GM12878 (cell line): Measurements from ENCODE around the gene ADGRL3. TPM values are rescaled to one million over a fixed set of nuclear protein-coding genes. Genes with fewer than 3 reads are reported as not detected.

Experiments used
- ATAC-seq: fragments of 200-7000 bp; cut with Tn5 transposase; 3 replicates; pipeline ENCODE4 v1.9.1; 2020; ENCODE audit warnings: mild to moderate bottlenecking, moderate library complexity
- BruUV-seq: library from RNA; stranded (reverse); fragments of 400-500 nt; replicated peaks from 2 replicates; lab custom pipeline; 2021; lab: Mats Ljungman, UMichigan
- CTCF ChIA-PET: fragments of 300-600 bp; sonication (Branson Sonifier 250); formaldehyde crosslinking; extraction: SDS; loops from one replicate; lab custom pipeline; 2021; ENCODE audit warnings: inconsistent platforms; lab: Yijun Ruan, JAX
- POLR2A ChIA-PET: fragments of 350-600 bp; formaldehyde crosslinking; extraction: SDS; loops from one replicate; lab custom pipeline; 2021; ENCODE audit warnings: inconsistent platforms; lab: Charles Lee
- RAD21 ChIA-PET: fragments of 300-600 bp; sonication (Branson Sonifier 250); formaldehyde crosslinking; loops from one replicate; lab custom pipeline; 2023; ENCODE audit warnings: antibody characterized with exemption; ENCODE audit not compliant: unreplicated experiment; lab: Charles Lee
- SMC1A ChIA-PET: fragments of 300-600 bp; sonication (Branson Sonifier 250); formaldehyde crosslinking; loops from one replicate; lab custom pipeline; 2023; ENCODE audit not compliant: unreplicated experiment, uncharacterized antibody; lab: Charles Lee
- DNase-seq: peaks from one replicate; pipeline ENCODE4 v3.0.0-alpha.2; 2011; ENCODE audit warnings: low read depth, low spot score
- FAIRE-seq: peaks from 3 replicates; lab custom pipeline; 2011; peaks lifted over from hg19 to GRCh38; lab: Jason Lieb, UNC
- H2AFZ ChIP-seq: 2 replicates; pipeline ENCODE4 v1.6.0; 2011; ENCODE audit warnings: low read depth, low read length, control low read depth; ENCODE audit not compliant: control insufficient read depth
- H3K27ac ChIP-seq: 2 replicates; pipeline ENCODE4 v1.5.1; 2011; ENCODE audit warnings: control low read depth; ENCODE audit not compliant: control insufficient read depth, insufficient read depth
- H3K27me3 ChIP-seq, 2 experiments: replicated peaks in 1 of 2; 2 replicates each; pipeline versions ENCODE4 v1.6.0 to v1.6.1; 2011; ENCODE audit warnings: low read length in 1 of 2; ENCODE audit not compliant: control insufficient read depth in 2 of 2, insufficient read depth in 2 of 2
- H3K36me3 ChIP-seq, 2 experiments: 2 replicates each; pipeline ENCODE4 v1.5.1; 2011; ENCODE audit warnings: low read length in 1 of 2; ENCODE audit not compliant: control insufficient read depth in 2 of 2, insufficient read depth in 2 of 2
- H3K4me1 ChIP-seq: 2 replicates; pipeline ENCODE4 v1.6.1; 2011; ENCODE audit warnings: mild to moderate bottlenecking, low read length, moderate library complexity, mixed read lengths; ENCODE audit not compliant: control insufficient read depth, insufficient read depth
- H3K4me2 ChIP-seq: 2 replicates; pipeline ENCODE4 v1.6.0; 2011; ENCODE audit warnings: control low read depth; ENCODE audit not compliant: control insufficient read depth, insufficient read depth
- H3K4me3 ChIP-seq: fragments of 200-600 bp; sonication (generic); 2 replicates; pipeline ENCODE4 v1.5.1; 2016
- H3K79me2 ChIP-seq: 2 replicates; pipeline ENCODE4 v1.6.0; 2011; ENCODE audit warnings: low read length; ENCODE audit not compliant: control insufficient read depth, insufficient read depth
- H3K9ac ChIP-seq: 2 replicates; pipeline ENCODE4 v1.8.0; 2011; ENCODE audit warnings: low read length, control low read depth, mixed read lengths; ENCODE audit not compliant: control insufficient read depth, insufficient read depth
- H3K9me3 ChIP-seq: replicated peaks from 3 replicates; pipeline ENCODE4 v1.5.1; 2011; ENCODE audit warnings: mild to moderate bottlenecking, low read length; ENCODE audit not compliant: control insufficient read depth, insufficient read depth
- H4K20me1 ChIP-seq: 2 replicates; pipeline ENCODE4 v1.6.0; 2011; ENCODE audit not compliant: control insufficient read depth, insufficient read depth
- CHD1 ChIP-seq: IDR thresholded peaks from 2 replicates; pipeline ENCODE4 v1.6.1; 2012; ENCODE audit warnings: low read depth, low read length, improper control_type of control experiment
- MXI1 ChIP-seq: fragments of 150-350 bp; IDR thresholded peaks from 2 replicates; pipeline ENCODE4 v1.6.1; 2011; ENCODE audit warnings: low read depth, mild to moderate bottlenecking, inconsistent platforms, low read length, improper control_type of control experiment
- NKRF ChIP-seq: fragments of 450-650 bp; conservative IDR thresholded peaks from 2 replicates; pipeline ENCODE4 v1.6.1; 2017; ENCODE audit warnings: mild to moderate bottlenecking, moderate library complexity
- PAX5 ChIP-seq: IDR thresholded peaks from 2 replicates; pipeline ENCODE4 v1.6.1; 2011; ENCODE audit warnings: low read depth, low read length, borderline replicate concordance
- YY1 ChIP-seq: IDR thresholded peaks from 2 replicates; pipeline ENCODE4 v1.6.1; 2011; ENCODE audit warnings: low read depth, mild to moderate bottlenecking, low read length
- WGBS: methylation state at CpG from one replicate; pipeline ENCODE4 v1.1.6; 2016; ENCODE audit warnings: low lambda C conversion rate; ENCODE audit not compliant: insufficient replicate concordance, insufficient coverage; ENCODE audit errors: missing lambda C conversion rate; 5-methylcytosine and 5-hydroxymethylcytosine counted together
- in situ Hi-C: fragments of 300-500 bp; cut with MboI; formaldehyde crosslinking; loops from 9 replicates; pipeline ENCODE4 v1.14.3; 2018; ENCODE audit warnings: mixed read lengths
- intact Hi-C: fragments of 100-400 bp; cut with micrococcal nuclease; formaldehyde crosslinking; loops from one replicate; pipeline ENCODE4 v1.14.2; 2022; ENCODE audit not compliant: unreplicated experiment
- polyA plus RNA-seq, 11 experiments: library from polyadenylated mRNA; depleted of rRNA in 4 of 11; unstranded in 6 of 11; stranded (reverse) in 5 of 11; fragments of >200 nt; fragmentation: Nextera tagmentation in 4 of 11; fragmentation: Illumina TruSeq in 1 of 11; extraction: Ambion mirVana in 4 of 11; extraction: Trizol in 1 of 11; gene quantifications; 1 replicate in 1 of 11; 2 replicates in 10 of 11; pipeline versions ENCODE4 v1.2.1 to v1.2.3, GENCODE V29; 2011 to 2016; ENCODE audit warnings: inconsistent platforms in 2 of 11, missing spikeins in 2 of 11, low read depth in 1 of 11
- total RNA-seq, 4 experiments: library from RNA; depleted of rRNA in 3 of 4; stranded (reverse); fragments of >200 nt in 3 of 4; fragmentation: Illumina TruSeq in 1 of 4; extraction: Trizol in 1 of 4; gene quantifications; 2 replicates each; pipeline versions ENCODE4 v1.2.1 to v1.2.3, GENCODE V29; 2013 to 2021

ADGRL3 gene
- total and polyA plus RNA-seq, 10 of the 15 experiments (the other 5 are each of a cell fraction or from before 2014, with no cell fraction given) = 1.1 TPM; not detected in 9

GRCh38 chr4:61919561-61919960, 719.4 kb downstream of the ADGRL3 start:
- H3K27me3 ChIP-seq = no peaks in the 10 kb centered on the region
- ChIA-PET SMC1A (interaction anchor here (0.8 to 5.1 kb wide), 15 partner anchors 10 to 1114 kb away, joined by 3 to 54 read pairs (median 8); no protein-coding TSS in a partner anchor), POLR2A (interaction anchor here (1.9 kb wide), 1 partner anchor 10 kb away, joined by 10 read pairs; no protein-coding TSS in a partner anchor), RAD21 (interaction anchor here (1.0 to 4.3 kb wide), 8 partner anchors 9 to 179 kb away, joined by 3 to 27 read pairs (median 4); no protein-coding TSS in a partner anchor), CTCF (interaction anchor here (0.7 to 6.1 kb wide), 6 partner anchors 11 to 178 kb away, joined by 3 to 38 read pairs (median 4); no protein-coding TSS in a partner anchor)
- H3K27ac ChIP-seq = no peak overlapping the region
- H3K9me3 ChIP-seq = no peaks in the 10 kb centered on the region
- H4K20me1 ChIP-seq = no peaks in the 10 kb centered on the region
- H3K36me3 ChIP-seq = no peaks in the 10 kb centered on the region
- H3K4me3 ChIP-seq = no peak overlapping the region
- H3K79me2 ChIP-seq = no peaks in the 10 kb centered on the region
- DNase-seq (no peak), FAIRE-seq (no peak), ATAC-seq (no peak)
- TF ChIP-seq NKRF = no peak
- no peak for TF ChIP-seq YY1
- no peak for TF ChIP-seq CHD1
- TF ChIP-seq MXI1 = no peak
- no peak for TF ChIP-seq PAX5
- intact Hi-C loops = no loop called here
- BruUV-seq = no TSS peak
- no peak overlapping the region for H3K9ac ChIP-seq
- no peaks in the 10 kb centered on the region for H3K4me1 ChIP-seq
- no peak overlapping the region for H3K4me2 ChIP-seq
- no peak overlapping the region for H2AFZ ChIP-seq
- in situ Hi-C loops = no loop called here
- WGBS = 14% methylated on average over 3 of the region's 3 CpGs
